GM23248 (cell line): ENCODE results near the gene GLYR1. TPM values are rescaled to one million over a fixed set of nuclear protein-coding genes. Genes with fewer than 3 reads are reported as not detected.

ENCODE experiments used
- DNase-seq: peaks from one replicate; pipeline ENCODE4 v3.0.0-alpha.2; 2015
- H2AFZ ChIP-seq: fragments of 200-600 bp; sonication (generic); 2 replicates; pipeline ENCODE4 v1.6.1; 2016; ENCODE audit warnings: antibody characterized with exemption
- H3F3A ChIP-seq: fragments of 200-600 bp; sonication (generic); 2 replicates; pipeline ENCODE4 v1.6.1; 2016; ENCODE audit warnings: mild to moderate bottlenecking, antibody characterized with exemption, mixed run types; ENCODE audit not compliant: insufficient read depth
- H3K27ac ChIP-seq: fragments of 200-600 bp; sonication (generic); 2 replicates; pipeline ENCODE4 v1.5.1; 2016; ENCODE audit warnings: mild to moderate bottlenecking
- H3K27me3 ChIP-seq: fragments of 200-600 bp; sonication (generic); replicated peaks from 2 replicates; pipeline ENCODE4 v1.6.1; 2016; ENCODE audit warnings: mild to moderate bottlenecking; ENCODE audit not compliant: insufficient read depth
- H3K36me3 ChIP-seq: fragments of 200-600 bp; sonication (generic); 2 replicates; pipeline ENCODE4 v1.6.1; 2016; ENCODE audit warnings: low read depth, mild to moderate bottlenecking
- H3K4me1 ChIP-seq: fragments of 200-600 bp; sonication (generic); 2 replicates; pipeline ENCODE4 v1.6.1; 2016; ENCODE audit warnings: mild to moderate bottlenecking; ENCODE audit not compliant: insufficient read depth
- H3K4me2 ChIP-seq: fragments of 200-600 bp; sonication (generic); one replicate; pipeline ENCODE4 v1.6.1; 2016; ENCODE audit warnings: mild to moderate bottlenecking; ENCODE audit not compliant: unreplicated experiment
- H3K4me3 ChIP-seq: fragments of 200-600 bp; sonication (generic); 2 replicates; pipeline ENCODE4 v1.5.1; 2016; ENCODE audit warnings: mild to moderate bottlenecking
- H3K79me2 ChIP-seq: fragments of 200-600 bp; sonication (generic); 2 replicates; pipeline ENCODE4 v1.6.1; 2016; ENCODE audit warnings: mild to moderate bottlenecking; ENCODE audit not compliant: insufficient read depth
- H3K9ac ChIP-seq: fragments of 200-600 bp; sonication (generic); 2 replicates; pipeline ENCODE4 v1.6.1; 2016; ENCODE audit warnings: mild to moderate bottlenecking
- H3K9me2 ChIP-seq: fragments of 200-600 bp; sonication (generic); 2 replicates; pipeline ENCODE4 v1.6.1; 2016; ENCODE audit warnings: mixed run types, mild to moderate bottlenecking, moderate library complexity; ENCODE audit not compliant: insufficient read depth
- H3K9me3 ChIP-seq: fragments of 200-600 bp; sonication (generic); one replicate; pipeline ENCODE4 v1.6.1; 2017; ENCODE audit warnings: low read depth
- H4K20me1 ChIP-seq: fragments of 200-600 bp; sonication (generic); 2 replicates; pipeline ENCODE4 v1.6.0; 2016; ENCODE audit not compliant: insufficient read depth
- EZH2 ChIP-seq: fragments of 200-600 bp; sonication (generic); IDR thresholded peaks from 2 replicates; pipeline ENCODE4 v1.6.1; 2018; ENCODE audit warnings: antibody characterized with exemption, mild to moderate bottlenecking; ENCODE audit not compliant: insufficient read depth, poor library complexity, severe bottlenecking
- EZH2phosphoT487 ChIP-seq: fragments of 200-600 bp; sonication (generic); IDR thresholded peaks from 2 replicates; pipeline ENCODE4 v1.6.1; 2018; ENCODE audit warnings: antibody characterized with exemption, moderate library complexity, mild to moderate bottlenecking, low read depth; ENCODE audit not compliant: insufficient read depth
- WGBS, 2 experiments: methylation state at CpG; one replicate each; pipeline ENCODE4 v1.1.6; 2015 to 2017; ENCODE audit warnings: low lambda C conversion rate in 2 of 2, low coverage in 1 of 2; ENCODE audit errors: missing lambda C conversion rate in 2 of 2; 5-methylcytosine and 5-hydroxymethylcytosine counted together
- in situ Hi-C: fragments of 300-500 bp; cut with MboI; formaldehyde crosslinking; loops from 2 replicates; pipeline ENCODE4 v1.15.0; 2020
- polyA plus RNA-seq: library from polyadenylated mRNA; unstranded; fragments of >200 nt; fragmentation: Nextera tagmentation; extraction: Ambion mirVana; gene quantifications from 2 replicates; pipeline ENCODE4 v1.2.1, GENCODE V29; 2016
- total RNA-seq: library from RNA; depleted of rRNA; stranded (reverse); fragments of >200 nt; shearing (Covaris generic); gene quantifications from 2 replicates; pipeline ENCODE4 v1.2.3, GENCODE V29; 2014

The GLYR1 gene
- total and polyA plus RNA-seq, 2 experiments from 2014 or later, result 31.2 to 39.9 TPM

GRCh38 chr16:4792951-4793513, 54.1 kb downstream of the GLYR1 start:
- no peak overlapping the region for H3K9ac ChIP-seq
- 77 to 79% methylated on average over 12 to 13 of the region's 13 CpGs for WGBS, 2 experiments
- no peaks in the 10 kb centered on the region for H3K36me3 ChIP-seq

GRCh38 chr16:4790871-4791270, 56.2 kb downstream of the GLYR1 start:
- H3K9ac ChIP-seq, result no peak overlapping the region
- 62 to 64% methylated on average over 10 of the region's 10 CpGs for WGBS, 2 experiments
- H3F3A ChIP-seq, result no peaks in the 10 kb centered on the region
- no peaks in the 10 kb centered on the region for H4K20me1 ChIP-seq
- in situ Hi-C loops, result no loop called here
- no peak for DNase-seq
- H3K4me3 ChIP-seq, result no peak overlapping the region
- H3K9me3 ChIP-seq, result no peaks in the 10 kb centered on the region
- no peaks in the 10 kb centered on the region for H3K9me2 ChIP-seq
- no peaks in the 10 kb centered on the region for H3K79me2 ChIP-seq
- no peaks in the 10 kb centered on the region for H3K27me3 ChIP-seq
- H3K36me3 ChIP-seq, result no peaks in the 10 kb centered on the region
- H3K4me1 ChIP-seq, result no peaks in the 10 kb centered on the region
- no peak for TF ChIP-seq EZH2
- TF ChIP-seq EZH2phosphoT487, result no peak
- no peak overlapping the region for H3K4me2 ChIP-seq
- H3K27ac ChIP-seq, result no peak overlapping the region
- no peak overlapping the region for H2AFZ ChIP-seq

More at GRCh38 chr16:4792951-4793513, 54.1 kb downstream of the GLYR1 start:
- H3K27ac ChIP-seq, result no peak overlapping the region
- DNase-seq, result no peak
- no peak overlapping the region for H3K4me3 ChIP-seq
- no peaks in the 10 kb centered on the region for H3K9me3 ChIP-seq
- no peaks in the 10 kb centered on the region for H4K20me1 ChIP-seq
- H2AFZ ChIP-seq, result no peak overlapping the region
- H3F3A ChIP-seq, result no peaks in the 10 kb centered on the region
- H3K4me1 ChIP-seq, result no peaks in the 10 kb centered on the region
- H3K27me3 ChIP-seq, result no peaks in the 10 kb centered on the region
- in situ Hi-C loops, result no loop called here
- H3K79me2 ChIP-seq, result no peaks in the 10 kb centered on the region
- TF ChIP-seq EZH2phosphoT487, result no peak
- no peak for TF ChIP-seq EZH2
- H3K9me2 ChIP-seq, result no peaks in the 10 kb centered on the region
- no peak overlapping the region for H3K4me2 ChIP-seq

- DNase-seq, result no peak
- H3K4me3 ChIP-seq, result no peak overlapping the region
- WGBS, 2 experiments, result 87 to 88% methylated on average over 10 of the region's 10 CpGs
- no peaks in the 10 kb centered on the region for H3K27me3 ChIP-seq
- H3K4me2 ChIP-seq, result no peak overlapping the region
- H4K20me1 ChIP-seq, result no peaks in the 10 kb centered on the region
- TF ChIP-seq EZH2 (no peak), EZH2phosphoT487 (no peak)
- no peaks in the 10 kb centered on the region for H3K79me2 ChIP-seq
- H3K9me2 ChIP-seq, result no peaks in the 10 kb centered on the region
- no peak overlapping the region for H3K9ac ChIP-seq
- H3K27ac ChIP-seq, result no peak overlapping the region
- H3F3A ChIP-seq, result no peaks in the 10 kb centered on the region
- no peak overlapping the region for H2AFZ ChIP-seq
- in situ Hi-C loops, result no loop called here
- no peaks in the 10 kb centered on the region for H3K4me1 ChIP-seq
- no peaks in the 10 kb centered on the region for H3K36me3 ChIP-seq
- no peaks in the 10 kb centered on the region for H3K9me3 ChIP-seq
Observed at GRCh38 chr16:4790261-4790660, 56.8 kb downstream of the GLYR1 start.

DNA sequence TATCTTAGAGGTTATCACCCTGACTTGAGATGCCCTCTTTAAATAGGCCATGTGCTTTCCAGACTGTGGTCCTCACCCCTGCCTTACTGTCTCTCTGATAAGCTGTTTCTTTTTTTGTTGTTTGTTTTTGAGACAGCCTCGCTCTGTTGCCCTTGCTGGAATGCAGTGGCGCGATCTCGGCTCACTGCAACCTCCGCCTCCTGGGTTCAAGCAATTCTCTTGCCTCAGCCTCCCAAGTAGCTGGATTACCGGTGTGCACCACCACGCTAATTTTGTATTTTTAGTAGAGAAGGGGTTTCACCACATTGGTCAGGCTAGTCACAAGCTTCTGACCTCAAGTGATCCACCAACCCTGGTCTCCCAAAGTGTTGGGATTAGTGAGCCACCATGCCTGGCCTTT, 58.2 kb downstream of the GLYR1 start:
- no peaks in the 10 kb centered on the region for H3F3A ChIP-seq
- no peak overlapping the region for H3K9ac ChIP-seq
- H3K4me3 ChIP-seq, result no peak overlapping the region
- H3K9me2 ChIP-seq, result no peaks in the 10 kb centered on the region
- H2AFZ ChIP-seq, result no peak overlapping the region
- H3K36me3 ChIP-seq, result no peaks in the 10 kb centered on the region
- H3K4me1 ChIP-seq, result no peaks in the 10 kb centered on the region
- H3K27ac ChIP-seq, result no peak overlapping the region
- no peak overlapping the region for H3K4me2 ChIP-seq
- TF ChIP-seq EZH2phosphoT487 (no peak), EZH2 (no peak)
- H3K79me2 ChIP-seq, result no peaks in the 10 kb centered on the region
- H3K9me3 ChIP-seq, result no peaks in the 10 kb centered on the region
- in situ Hi-C loops, result no loop called here
- no peaks in the 10 kb centered on the region for H4K20me1 ChIP-seq
- 93 to 96% methylated on average over 7 of the region's 7 CpGs for WGBS, 2 experiments
- H3K27me3 ChIP-seq, result no peaks in the 10 kb centered on the region
- DNase-seq, result no peak

DNA sequence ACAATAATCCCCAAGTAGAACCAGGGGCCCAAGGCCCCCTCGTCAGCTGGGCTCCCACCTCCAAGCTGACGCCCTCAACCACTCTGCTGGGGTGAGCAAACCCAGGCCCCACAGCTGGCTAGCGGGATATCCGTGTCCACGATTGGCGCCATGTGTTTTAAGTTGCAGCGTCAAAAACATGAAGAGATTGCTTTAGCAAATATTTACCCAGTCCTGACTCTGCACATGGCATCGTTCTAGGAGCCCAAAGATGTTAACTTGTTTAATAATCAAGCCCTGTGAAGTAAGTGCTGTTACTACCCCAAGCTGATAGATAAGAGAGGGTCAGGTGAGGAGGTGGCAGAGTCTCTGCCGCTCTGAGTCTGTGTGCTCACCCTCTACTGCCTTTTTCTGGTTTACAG, 58.6 kb downstream of the GLYR1 start:
- Histone ChIP-seq H3K9me2 (no peaks in the 10 kb centered on the region), H3K4me1 (no peaks in the 10 kb centered on the region), H3K27ac (no peak overlapping the region), H3K79me2 (no peaks in the 10 kb centered on the region), H2AFZ (no peak overlapping the region), H3K4me2 (no peak overlapping the region), H3F3A (no peaks in the 10 kb centered on the region), H4K20me1 (no peaks in the 10 kb centered on the region), H3K9ac (no peak overlapping the region), H3K27me3 (no peaks in the 10 kb centered on the region), H3K36me3 (no peaks in the 10 kb centered on the region), H3K4me3 (no peak overlapping the region), H3K9me3 (no peaks in the 10 kb centered on the region)
- in situ Hi-C loops, result no loop called here
- TF ChIP-seq EZH2phosphoT487 (no peak), EZH2 (no peak)
- DNase-seq, result no peak
- WGBS, 2 experiments, result 65 to 66% methylated on average over 9 of the region's 9 CpGs
